GM12872 (cell line): ENCODE measurements around the gene TLL1.

Experiments
- CTCF ChIP-seq: IDR thresholded peaks from 3 replicates; pipeline ENCODE4 v1.5.1; 2011; ENCODE audit warnings: low read depth, mild to moderate bottlenecking, low read length, moderate library complexity; ENCODE audit not compliant: insufficient read depth

Gene TLL1

GRCh38 chr4:165947019-165947418 lies 74.0 kb downstream of the TLL1 start:
- TF ChIP-seq CTCF, result no peak

DNA sequence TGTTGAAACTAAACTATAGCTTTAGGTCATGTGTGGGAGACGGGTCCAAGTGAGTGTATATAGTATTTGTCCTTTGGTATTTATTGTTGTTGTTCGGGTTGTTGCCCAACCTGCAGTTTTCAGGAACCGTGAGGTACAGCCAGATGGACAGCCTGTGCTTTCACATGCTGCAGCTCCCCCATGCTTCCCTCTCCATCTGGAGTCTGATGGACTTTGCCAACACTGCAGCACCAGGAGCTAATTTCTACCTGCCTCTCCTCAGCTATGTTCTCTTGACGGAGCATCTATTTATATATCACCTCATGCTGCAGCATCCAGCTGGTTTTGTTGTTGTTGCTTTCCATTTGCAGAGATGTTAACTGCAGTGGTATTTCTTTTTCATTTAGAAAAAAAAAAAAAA lies 80.1 kb downstream of the TLL1 start:
- TF ChIP-seq CTCF, result no peak

DNA sequence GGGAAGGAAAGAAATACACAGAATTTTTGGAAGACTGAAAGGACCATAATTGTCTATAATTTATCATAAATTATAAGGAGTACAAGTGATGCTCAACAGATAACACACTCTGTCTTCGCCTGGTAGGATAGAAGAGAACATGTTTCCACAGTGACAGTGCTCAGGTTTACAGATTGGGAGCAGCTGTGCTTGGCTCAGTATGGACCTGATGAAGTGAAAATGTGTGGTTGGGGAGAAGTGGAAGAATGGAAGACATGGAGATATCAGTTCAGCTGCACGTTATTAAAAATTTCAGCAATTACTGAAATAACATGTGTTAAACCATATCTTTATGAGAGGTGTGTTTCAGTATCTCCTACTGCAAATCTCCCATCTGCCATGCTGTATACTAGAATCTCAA lies 90.6 kb downstream of the TLL1 start:
- no peak for TF ChIP-seq CTCF

GRCh38 chr4:165964591-165964990 lies 91.6 kb downstream of the TLL1 start:
- no peak for TF ChIP-seq CTCF

- TF ChIP-seq CTCF, result no peak
Measured at GRCh38 chr4:165965503-165965902, 92.5 kb downstream of the TLL1 start.

DNA sequence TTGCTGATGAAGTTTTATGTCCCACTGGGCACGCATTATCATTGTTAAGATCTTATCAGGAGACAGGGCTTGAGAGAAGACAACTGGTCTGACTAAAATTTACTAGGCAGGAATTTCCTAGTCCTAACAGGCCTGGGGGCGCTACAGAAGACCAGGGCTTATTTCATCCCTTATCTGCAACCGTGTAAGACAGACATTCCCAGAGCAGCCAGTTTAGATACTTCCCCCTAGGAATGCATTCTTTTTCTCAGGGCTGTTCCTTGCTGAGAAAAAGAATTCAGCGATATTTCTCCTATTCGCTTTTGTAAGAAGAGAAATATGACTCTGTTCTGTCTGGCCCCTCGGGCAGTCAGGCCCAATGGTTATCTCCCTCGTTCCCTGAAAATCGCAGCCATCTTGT lies 93.8 kb downstream of the TLL1 start:
- TF ChIP-seq CTCF, result no peak

GRCh38 chr4:165967486-165967885 lies 94.4 kb downstream of the TLL1 start:
- TF ChIP-seq CTCF, result no peak
